DMS 273 (cell line): ENCODE data around the gene CFAP52.
"Not testable (repeated sequence)": the region's sequence is repeated elsewhere in the genome, so short reads cannot be mapped to it uniquely, and the experiment has no call there.

Source experiments
- DNase-seq: peaks from one replicate; lab custom pipeline; 2025; ENCODE audit not compliant: unreplicated experiment; lab: John Stamatoyannopoulos, UW

CFAP52 gene, protein sequence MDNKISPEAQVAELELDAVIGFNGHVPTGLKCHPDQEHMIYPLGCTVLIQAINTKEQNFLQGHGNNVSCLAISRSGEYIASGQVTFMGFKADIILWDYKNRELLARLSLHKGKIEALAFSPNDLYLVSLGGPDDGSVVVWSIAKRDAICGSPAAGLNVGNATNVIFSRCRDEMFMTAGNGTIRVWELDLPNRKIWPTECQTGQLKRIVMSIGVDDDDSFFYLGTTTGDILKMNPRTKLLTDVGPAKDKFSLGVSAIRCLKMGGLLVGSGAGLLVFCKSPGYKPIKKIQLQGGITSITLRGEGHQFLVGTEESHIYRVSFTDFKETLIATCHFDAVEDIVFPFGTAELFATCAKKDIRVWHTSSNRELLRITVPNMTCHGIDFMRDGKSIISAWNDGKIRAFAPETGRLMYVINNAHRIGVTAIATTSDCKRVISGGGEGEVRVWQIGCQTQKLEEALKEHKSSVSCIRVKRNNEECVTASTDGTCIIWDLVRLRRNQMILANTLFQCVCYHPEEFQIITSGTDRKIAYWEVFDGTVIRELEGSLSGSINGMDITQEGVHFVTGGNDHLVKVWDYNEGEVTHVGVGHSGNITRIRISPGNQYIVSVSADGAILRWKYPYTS

GRCh38 chr17:9576521-9577372, at the start of gene CFAP52:
Gene CFAP52, plus strand, starts transcription at chr17:9576642. Its CDS starts 54 bp downstream, at chr17:9576696.
- peak; percentile 86 for DNase-seq

DNA sequence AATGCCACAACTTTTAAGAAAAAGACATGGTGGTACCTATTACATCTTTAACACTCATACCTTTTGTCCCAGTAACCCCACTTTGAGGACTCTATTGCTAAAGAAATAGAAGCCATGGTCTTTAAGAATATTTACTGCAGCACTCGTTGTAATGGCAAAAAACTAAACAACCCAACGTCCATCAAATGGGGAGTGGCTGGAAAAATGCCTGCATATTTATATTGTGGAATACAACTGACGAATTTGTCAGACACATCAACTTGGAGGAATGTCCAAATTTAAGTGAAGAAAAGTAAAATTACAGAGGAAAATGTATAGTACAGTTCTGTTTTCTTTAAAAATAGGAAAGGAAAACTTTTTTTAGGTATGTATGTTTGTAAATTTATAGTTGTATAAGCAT, 48.7 kb upstream of the CFAP52 start:
- DNase-seq = no peak

GRCh38 chr17:9529033-9529700, 47.3 kb upstream of the CFAP52 start:
- DNase-seq = peak; percentile 18

DNA sequence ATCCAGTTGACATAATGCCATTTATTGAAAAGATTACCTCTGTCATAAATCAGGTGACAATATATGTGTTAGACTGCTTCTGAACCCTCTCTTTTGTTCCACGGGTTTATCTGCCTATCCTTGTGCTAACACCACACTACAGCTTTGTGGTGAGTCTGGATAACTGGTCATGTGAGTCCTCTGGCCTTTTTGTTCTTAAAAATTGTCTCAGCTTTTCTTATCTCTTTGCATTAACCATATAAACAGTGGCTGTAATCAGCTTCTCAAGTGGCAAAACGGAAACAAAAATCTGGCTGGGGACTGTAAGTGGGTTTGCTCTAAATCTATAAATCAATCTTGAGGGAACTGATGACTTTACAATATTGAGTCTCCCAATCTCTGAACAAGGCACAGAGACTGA, 45.4 kb upstream of the CFAP52 start:
- DNase-seq = no peak

GRCh38 chr17:9532715-9533114, 43.7 kb upstream of the CFAP52 start:
- no peak for DNase-seq

- DNase-seq = no peak
Measured at GRCh38 chr17:9533441-9533840, 43.0 kb upstream of the CFAP52 start.

- DNase-seq = no peak
Measured at GRCh38 chr17:9536061-9536460, 40.4 kb upstream of the CFAP52 start.

DNA sequence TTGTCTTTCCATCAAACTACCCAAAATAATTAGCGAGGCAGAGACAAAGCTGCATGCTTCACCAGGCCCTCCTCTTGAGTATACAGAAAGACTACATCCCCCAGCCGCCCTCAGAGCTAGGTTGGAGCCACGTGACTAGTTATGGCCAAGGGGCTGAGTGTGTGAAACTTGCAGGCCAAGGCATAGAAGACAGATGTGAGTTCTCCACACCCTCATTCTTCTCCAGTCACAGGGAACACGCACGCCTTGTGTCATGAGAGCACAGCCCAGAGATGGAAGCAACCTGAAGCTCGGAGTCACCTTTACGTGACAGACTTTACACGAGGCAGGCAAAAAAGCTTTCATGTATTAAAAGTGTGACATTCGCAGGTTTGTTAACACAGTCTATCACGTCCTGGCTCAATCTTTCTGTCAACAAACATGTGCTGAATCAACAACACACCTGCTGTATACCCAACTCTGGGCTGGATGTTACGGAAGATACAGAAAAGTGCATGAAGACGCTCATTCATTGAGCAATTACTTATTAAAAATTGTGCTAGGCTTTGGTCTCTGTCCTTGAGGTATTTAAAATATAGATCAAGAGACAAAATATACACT, 39.2 kb upstream of the CFAP52 start:
- DNase-seq = no peak

GRCh38 chr17:9538626-9539025, 37.8 kb upstream of the CFAP52 start:
- DNase-seq = no peak

DNA sequence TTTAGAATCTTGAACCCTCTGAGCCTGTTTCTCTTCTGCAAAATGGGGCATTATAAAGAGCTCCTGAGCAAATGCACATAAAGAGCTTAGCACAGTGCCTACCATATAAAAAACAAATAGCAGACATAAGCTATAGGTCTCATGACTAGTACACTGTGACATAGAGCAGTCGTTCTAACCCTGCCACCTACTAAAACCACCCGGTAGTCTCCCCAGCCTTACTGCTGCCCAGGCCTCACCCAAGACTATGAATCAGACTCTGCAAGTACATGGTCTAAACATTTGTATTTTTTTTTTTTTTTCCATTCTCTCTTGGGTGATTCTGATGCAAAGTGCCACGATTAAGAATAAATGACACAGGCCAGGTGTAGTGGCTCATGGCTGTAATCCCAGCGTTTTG, 34.7 kb upstream of the CFAP52 start:
- DNase-seq = no peak

- peak; percentile 13 for DNase-seq
Measured at GRCh38 chr17:9544221-9544620, 32.2 kb upstream of the CFAP52 start.

DNA sequence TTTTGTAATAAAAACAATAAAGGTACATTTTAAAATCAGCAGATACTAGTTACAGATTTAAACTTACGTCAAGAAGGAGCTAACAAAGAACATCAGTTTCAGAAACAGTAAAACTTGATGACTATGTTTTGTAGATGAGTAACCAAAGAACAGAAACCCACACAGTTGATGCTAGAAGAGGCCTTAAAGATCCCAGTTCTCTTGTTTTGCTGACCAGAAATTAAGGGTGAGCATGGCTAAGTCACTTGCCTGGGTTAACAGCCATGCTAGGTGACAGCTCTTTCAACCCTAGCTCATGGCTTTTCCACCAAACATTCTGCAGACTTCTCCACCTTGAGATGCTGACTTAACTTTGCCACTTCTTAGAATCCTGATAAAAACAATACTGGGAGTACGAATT, 27.2 kb upstream of the CFAP52 start:
- no peak for DNase-seq

DNA sequence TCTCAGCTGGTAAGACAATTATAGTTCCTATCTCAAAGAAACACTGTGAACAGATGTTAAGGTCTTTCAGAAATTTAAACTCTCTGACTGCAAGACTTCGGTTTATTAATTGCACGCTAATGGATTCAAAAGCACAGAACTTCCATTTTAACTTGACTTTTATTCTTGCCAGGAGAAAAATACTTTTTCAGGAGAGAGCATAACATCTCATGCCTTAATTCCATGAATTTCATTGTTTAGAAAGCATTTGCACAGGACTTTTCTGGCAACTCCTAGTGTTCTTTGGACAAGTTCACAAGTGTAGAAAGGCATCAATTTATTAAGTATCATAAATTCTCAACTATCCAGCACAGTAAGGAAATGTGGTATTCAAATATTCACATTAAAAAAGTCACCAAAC, 23.3 kb upstream of the CFAP52 start:
- no peak for DNase-seq

DNA sequence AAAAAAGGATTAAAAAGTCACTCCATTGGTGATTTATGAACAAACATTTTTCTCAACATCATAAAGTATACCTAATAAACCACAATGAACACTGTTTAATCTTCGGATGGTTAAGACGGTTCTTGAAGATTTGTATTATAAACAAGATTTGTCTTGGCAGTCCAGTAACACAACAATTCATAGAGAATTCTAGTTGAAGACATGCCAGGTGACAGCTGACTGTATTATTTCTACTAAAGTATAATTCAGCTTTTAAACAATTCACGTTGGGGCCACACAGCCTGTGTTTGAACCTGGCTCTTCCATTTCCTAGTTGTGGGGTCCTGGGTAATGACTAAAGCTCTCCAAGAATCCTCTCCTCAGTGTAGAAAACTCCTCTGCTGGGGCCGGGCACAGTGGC, 22.8 kb upstream of the CFAP52 start:
- DNase-seq = no peak

DNA sequence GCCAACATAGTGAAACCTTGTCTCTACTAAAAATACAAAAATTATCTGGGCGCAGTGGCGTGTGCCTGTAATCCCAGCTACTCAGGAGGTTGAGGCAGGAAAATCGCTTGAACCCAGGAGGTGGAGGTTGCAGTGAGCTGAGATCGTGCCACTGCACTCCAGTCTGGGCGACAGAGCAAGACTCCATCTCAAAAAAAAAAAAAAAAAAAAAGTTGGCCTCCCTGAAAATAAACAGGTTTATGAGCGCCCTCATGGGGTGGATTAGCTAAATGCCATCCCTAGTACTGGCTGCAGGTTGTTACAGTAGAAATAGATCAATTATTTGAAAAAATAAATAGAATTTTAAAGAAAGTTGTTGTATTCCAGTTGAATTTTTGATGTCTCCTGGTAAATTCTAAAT, 21.7 kb upstream of the CFAP52 start:
- peak; percentile 68 for DNase-seq

DNA sequence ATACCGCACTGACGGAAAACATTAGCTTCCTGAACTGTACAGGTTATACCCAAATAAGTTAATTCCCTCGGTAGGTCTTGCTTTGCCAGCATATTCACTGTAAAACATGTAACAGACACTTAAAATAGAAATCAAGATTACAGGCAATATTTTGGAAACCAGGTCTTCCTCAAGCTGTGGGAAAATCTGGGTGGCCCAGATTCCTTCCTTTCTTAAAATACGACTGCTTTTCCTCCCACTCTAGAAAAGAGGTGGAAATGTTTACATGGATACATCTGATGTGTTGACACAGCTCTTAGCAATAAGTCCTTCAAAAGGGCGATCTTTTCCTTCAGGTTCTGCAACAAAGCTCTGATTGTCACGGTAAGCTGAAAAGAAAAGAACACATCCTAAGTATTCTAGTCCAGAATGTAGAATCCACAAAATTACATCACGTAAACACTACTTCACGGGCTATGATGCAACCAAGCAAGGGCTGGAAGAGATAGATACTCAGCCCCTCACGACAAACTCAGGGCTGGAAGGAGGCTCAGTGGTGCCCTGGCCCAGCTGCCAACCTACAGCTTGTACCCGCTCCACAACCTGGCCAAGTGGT, 19.2 kb upstream of the CFAP52 start:
- DNase-seq = no peak

- DNase-seq = no peak
Measured at GRCh38 chr17:9557857-9558256, 18.6 kb upstream of the CFAP52 start.

GRCh38 chr17:9564104-9564503, 12.3 kb upstream of the CFAP52 start:
- no peak for DNase-seq

GRCh38 chr17:9566067-9566466, 10.4 kb upstream of the CFAP52 start:
- DNase-seq = peak; percentile 1

DNA sequence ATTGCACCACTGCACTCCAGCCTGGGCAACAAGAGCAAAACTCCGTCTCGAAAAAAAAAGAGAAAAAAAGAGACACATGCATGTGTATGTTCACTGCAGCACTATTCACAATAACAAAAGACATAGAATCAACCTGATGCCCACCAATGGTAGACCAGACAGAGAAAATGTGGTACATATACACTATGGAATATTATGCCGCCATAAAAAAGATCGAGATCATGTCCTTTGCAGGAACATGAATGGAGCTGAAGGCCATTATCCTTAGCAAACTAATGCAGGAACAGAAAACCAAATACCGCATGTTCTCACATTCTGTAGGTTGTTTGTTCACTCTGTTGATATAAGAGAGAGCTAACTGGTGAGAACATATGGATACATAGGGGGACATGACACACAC, 9.7 kb upstream of the CFAP52 start:
- not testable (repeated sequence) for DNase-seq
